Measurements from ENCODE around the gene FGF3.

FGF3 gene

DNA sequence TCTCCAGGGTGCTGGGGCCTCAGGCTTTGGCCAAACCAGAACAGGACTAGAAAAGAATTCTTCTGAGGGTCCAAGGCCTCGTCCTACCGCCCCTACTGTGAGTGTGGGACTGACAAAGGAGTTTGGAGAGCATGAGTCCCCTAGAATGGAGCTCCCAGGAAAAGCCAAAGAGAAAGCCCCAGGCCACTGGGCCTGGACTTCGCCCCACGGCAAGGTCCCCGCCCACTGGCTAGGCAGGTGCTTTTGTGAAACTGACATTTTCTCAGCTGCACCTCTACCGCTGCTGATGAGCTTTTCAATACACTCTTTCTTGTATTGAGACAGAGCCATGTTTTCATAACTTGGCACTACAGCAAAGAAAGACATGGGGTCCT lies 9.7 kb upstream of the FGF3 start:
- TF ChIP-seq, protein P1, sequence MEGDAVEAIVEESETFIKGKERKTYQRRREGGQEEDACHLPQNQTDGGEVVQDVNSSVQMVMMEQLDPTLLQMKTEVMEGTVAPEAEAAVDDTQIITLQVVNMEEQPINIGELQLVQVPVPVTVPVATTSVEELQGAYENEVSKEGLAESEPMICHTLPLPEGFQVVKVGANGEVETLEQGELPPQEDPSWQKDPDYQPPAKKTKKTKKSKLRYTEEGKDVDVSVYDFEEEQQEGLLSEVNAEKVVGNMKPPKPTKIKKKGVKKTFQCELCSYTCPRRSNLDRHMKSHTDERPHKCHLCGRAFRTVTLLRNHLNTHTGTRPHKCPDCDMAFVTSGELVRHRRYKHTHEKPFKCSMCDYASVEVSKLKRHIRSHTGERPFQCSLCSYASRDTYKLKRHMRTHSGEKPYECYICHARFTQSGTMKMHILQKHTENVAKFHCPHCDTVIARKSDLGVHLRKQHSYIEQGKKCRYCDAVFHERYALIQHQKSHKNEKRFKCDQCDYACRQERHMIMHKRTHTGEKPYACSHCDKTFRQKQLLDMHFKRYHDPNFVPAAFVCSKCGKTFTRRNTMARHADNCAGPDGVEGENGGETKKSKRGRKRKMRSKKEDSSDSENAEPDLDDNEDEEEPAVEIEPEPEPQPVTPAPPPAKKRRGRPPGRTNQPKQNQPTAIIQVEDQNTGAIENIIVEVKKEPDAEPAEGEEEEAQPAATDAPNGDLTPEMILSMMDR (conservative IDR thresholded peaks at IDR 0.05): no peak
- H3K27ac ChIP-seq: no peak overlapping the region

DNA sequence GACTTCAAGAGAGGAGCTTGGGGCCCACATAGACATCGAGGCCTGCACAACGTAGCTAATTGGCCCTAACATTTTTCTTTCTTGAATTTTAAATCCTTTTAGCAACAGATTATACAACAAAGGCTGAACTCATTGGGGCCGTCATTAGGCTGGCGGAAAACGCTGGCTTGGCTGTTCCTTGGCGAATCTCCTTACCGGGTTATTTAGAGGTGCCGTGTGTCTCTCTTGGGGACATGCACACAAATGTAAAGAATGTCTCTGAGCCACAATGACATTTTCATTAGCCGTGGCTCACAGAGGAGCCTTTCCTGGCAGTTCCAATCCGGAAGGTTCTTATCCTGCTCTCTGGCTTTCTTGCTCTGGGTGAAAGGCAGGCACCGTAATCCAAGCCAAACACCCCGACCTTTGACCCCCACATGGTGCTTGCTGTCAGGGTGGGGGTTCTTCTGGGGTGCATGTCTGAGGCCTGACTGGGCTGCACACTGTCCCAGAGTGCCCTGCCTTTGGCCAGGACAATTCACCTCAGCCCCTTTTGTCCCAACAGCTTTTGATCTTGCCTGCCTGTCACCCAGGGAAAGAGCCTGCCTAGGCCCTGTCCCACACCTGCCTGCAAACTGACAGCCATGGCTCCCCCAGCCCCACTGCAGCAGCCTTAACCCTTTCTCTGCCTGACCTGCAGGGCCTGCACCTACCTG lies 9.2 kb upstream of the FGF3 start:
- H3K27ac ChIP-seq: no peak overlapping the region
- TF ChIP-seq, protein P1 (conservative IDR thresholded peaks at IDR 0.05): no peak

DNA sequence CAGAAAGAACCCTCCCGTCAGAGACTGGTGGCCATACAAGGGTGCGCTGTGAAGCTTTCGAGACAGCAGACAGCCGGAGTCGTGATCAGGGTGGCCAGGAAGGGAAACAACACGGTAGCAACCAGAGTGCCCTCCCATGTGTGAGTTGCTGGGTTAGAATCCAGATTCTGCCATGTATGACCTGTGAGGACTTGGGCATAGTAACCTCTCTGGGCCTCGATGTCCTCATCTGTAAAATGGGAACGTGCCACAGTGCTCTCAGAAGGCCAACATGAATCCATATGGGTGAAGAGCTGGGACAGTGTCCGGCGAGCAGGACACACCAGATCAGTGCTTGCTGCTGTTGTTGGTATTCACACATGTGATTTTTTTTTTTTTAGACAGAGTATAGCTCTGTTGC lies 7.6 kb upstream of the FGF3 start:
- TF ChIP-seq, protein P1 (conservative IDR thresholded peaks at IDR 0.05): no peak

DNA sequence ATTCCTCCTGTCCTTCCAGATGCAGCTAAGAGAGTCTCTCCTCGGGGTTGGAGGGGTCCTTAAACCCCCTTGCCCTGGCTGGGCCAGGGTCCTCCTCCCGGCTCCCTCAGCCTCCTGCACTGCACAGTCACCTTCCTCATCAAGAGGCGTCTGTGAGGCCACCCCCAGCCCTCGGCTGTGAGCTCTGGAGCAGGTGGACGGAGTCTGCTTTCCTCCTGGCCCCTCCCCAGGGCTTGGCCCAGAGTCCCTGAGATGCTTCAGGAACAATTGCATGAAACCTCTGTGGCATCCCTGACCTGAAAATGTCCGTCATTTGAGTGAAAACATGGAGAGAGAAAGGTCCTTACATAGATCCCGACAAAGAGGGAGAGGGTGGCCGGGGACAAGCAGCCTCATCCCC lies 6.7 kb upstream of the FGF3 start:
- TF ChIP-seq, protein P1 (conservative IDR thresholded peaks at IDR 0.05): no peak

More for the DNA sequence above, 7.6 kb upstream of the FGF3 start:
- no peak overlapping the region for H3K27ac ChIP-seq

DNA sequence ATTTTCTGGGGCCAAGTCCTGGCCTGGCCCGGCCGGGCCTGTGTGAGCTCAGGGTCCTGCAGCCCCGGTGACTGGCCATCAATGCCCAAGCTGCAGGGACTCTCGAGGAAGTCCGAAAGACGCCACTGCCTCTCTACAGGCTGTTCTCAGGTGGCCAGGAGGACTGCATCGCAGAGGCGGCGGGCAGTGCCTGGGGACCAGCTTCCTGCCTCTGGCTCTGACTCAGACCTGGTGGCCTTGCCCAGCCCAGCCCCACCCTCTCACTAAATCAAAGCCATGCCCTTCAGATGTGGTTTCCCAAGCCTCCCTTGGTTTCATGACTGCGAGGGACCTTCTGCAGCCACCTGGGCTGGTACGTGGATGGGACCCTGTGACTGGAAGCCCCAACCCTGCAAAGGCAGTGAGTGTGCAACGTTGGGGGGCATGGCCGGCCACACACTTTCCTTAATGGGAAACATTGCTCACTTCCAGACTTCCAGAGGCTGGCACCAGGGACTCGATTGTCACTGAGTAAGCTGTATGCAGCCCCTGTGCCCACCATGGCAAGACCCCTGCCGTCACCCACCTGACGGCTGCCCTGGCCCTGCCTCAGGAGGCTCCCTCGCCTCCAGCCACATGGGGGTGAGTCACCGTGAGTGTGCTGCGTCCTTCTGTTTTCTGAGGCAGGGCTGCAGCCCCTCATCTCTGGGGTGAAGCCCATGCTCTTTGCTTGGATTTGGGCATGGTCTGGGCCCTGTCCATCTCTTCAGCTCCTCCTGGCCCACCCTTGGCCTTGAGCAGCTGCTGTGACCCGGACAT lies 6.0 kb upstream of the FGF3 start:
- no peak overlapping the region for H3K27ac ChIP-seq
- TF ChIP-seq, protein P1 (conservative IDR thresholded peaks at IDR 0.05): no peak

More for the DNA sequence above, 6.7 kb upstream of the FGF3 start:
- H3K27ac ChIP-seq: no peak overlapping the region

DNA sequence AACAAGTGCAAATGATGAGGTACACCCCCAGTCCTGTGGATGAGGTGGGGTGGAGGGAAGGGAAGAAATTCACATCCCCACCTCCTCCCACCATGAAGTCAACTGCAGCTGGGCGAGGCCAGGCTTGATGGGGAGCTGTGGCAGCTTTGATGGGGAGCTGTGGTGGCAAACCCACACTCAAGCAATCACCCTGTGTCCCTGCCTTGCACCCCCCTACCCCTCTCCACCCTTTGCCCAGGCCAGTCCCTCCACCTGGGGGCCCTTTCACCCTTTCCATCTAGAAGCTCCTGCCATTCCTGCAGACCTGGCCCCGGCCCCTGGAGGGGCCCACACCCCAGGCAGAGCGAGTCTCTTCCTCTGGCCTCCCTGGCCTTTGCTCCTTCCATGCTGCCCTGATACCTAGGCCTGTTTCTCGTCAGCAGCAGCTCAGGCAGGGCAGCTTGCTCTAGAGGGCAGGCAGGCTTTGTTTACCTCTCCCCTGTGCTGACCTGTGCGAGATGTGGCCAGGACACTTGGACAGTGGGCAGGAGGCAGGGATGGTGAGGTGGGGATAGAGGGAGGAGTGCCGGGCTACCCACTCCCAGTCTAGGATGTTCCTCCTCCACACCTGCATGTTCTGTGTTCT lies 4.5 kb upstream of the FGF3 start:
- TF ChIP-seq, protein P1 (conservative IDR thresholded peaks at IDR 0.05): no peak

More for the DNA sequence above, 4.5 kb upstream of the FGF3 start:
- no peak overlapping the region for H3K27ac ChIP-seq
